Astrocyte (in vitro differentiated cells and primary cell): ENCODE results near the gene PYGO2. TPM values are rescaled to one million over a fixed set of nuclear protein-coding genes. Genes with fewer than 3 reads are reported as not detected.

Experiments
- DNase-seq: peaks from one replicate; pipeline ENCODE4 v3.0.0-alpha.2; 2010; ENCODE audit warnings: low read depth
- FAIRE-seq: peaks from 2 replicates; lab custom pipeline; 2011; peaks lifted over from hg19 to GRCh38; lab: Jason Lieb, UNC
- H2AFZ ChIP-seq: 2 replicates; pipeline ENCODE4 v1.6.0; 2012; ENCODE audit warnings: low read depth, low read length, inconsistent platforms
- H3K27ac ChIP-seq: 2 replicates; pipeline ENCODE4 v1.5.1; 2011; ENCODE audit warnings: low read depth, low read length, inconsistent platforms
- H3K27me3 ChIP-seq: 2 replicates; pipeline ENCODE4 v1.6.0; 2011; ENCODE audit warnings: low read length, inconsistent platforms; ENCODE audit not compliant: insufficient read depth
- H3K36me3 ChIP-seq: 2 replicates; pipeline ENCODE4 v1.5.1; 2011; ENCODE audit warnings: low read length, inconsistent platforms; ENCODE audit not compliant: insufficient read depth
- H3K4me1 ChIP-seq: 2 replicates; pipeline ENCODE4 v1.5.1; 2011; ENCODE audit warnings: low read length, inconsistent platforms; ENCODE audit not compliant: insufficient read depth
- H3K4me2 ChIP-seq: 2 replicates; pipeline ENCODE4 v1.6.0; 2012; ENCODE audit warnings: low read length, inconsistent platforms
- H3K4me3 ChIP-seq: 2 replicates; pipeline ENCODE4 v1.5.1; 2011; ENCODE audit warnings: low read depth, mild to moderate bottlenecking, low read length, inconsistent platforms; ENCODE audit not compliant: insufficient read depth
- H3K79me2 ChIP-seq: 2 replicates; pipeline ENCODE4 v1.6.0; 2012; ENCODE audit warnings: mild to moderate bottlenecking, low read length, inconsistent platforms; ENCODE audit not compliant: insufficient read depth
- H3K9ac ChIP-seq: 2 replicates; pipeline ENCODE4 v1.6.0; 2012; ENCODE audit warnings: mild to moderate bottlenecking, low read length, inconsistent platforms
- H3K9me3 ChIP-seq: 2 replicates; pipeline ENCODE4 v1.5.1; 2012; ENCODE audit warnings: low read depth, mild to moderate bottlenecking, low read length, inconsistent platforms; ENCODE audit not compliant: insufficient read depth
- H4K20me1 ChIP-seq: 2 replicates; pipeline ENCODE4 v1.6.0; 2012; ENCODE audit warnings: low read length, inconsistent platforms; ENCODE audit not compliant: insufficient read depth
- H3K27ac Mint-ChIP-seq: one replicate; pipeline ENCODE4 v1.8.0; 2021; ENCODE audit warnings: mild to moderate bottlenecking, mixed read lengths; ENCODE audit not compliant: unreplicated experiment
- H3K27me3 Mint-ChIP-seq: one replicate; pipeline ENCODE4 v1.8.0; 2021; ENCODE audit warnings: low read depth, mixed read lengths; ENCODE audit not compliant: unreplicated experiment
- H3K36me3 Mint-ChIP-seq: one replicate; pipeline ENCODE4 v1.8.0; 2021; ENCODE audit warnings: low read depth, mixed read lengths; ENCODE audit not compliant: unreplicated experiment
- H3K4me1 Mint-ChIP-seq: one replicate; pipeline ENCODE4 v1.8.0; 2021; ENCODE audit warnings: low read depth, mixed read lengths; ENCODE audit not compliant: unreplicated experiment
- H3K4me3 Mint-ChIP-seq: one replicate; pipeline ENCODE4 v1.8.0; 2021; ENCODE audit warnings: mild to moderate bottlenecking, moderate library complexity, mixed read lengths; ENCODE audit not compliant: unreplicated experiment
- H3K9me3 Mint-ChIP-seq: one replicate; pipeline ENCODE4 v1.8.0; 2021; ENCODE audit warnings: mild to moderate bottlenecking, mixed read lengths; ENCODE audit not compliant: unreplicated experiment
- EZH2 ChIP-seq: IDR thresholded peaks from 2 replicates; pipeline ENCODE4 v1.6.1; 2012; ENCODE audit warnings: mild to moderate bottlenecking, low read length, inconsistent platforms; ENCODE audit not compliant: insufficient read depth
- total RNA-seq: library from RNA; stranded (reverse); gene quantifications from 2 replicates; pipeline ENCODE4 v1.2.1, GENCODE V29; 2021
- TF ChIP-seq, protein P1 (sequence below): IDR thresholded peaks from 2 replicates; pipeline ENCODE4 v1.5.1; 2011; ENCODE audit warnings: low read depth, mild to moderate bottlenecking, inconsistent platforms, low read length, moderate library complexity; ENCODE audit not compliant: insufficient read depth

Gene PYGO2
- total RNA-seq, 1 donor from 2014 or later, result 21.8 TPM

DNA sequence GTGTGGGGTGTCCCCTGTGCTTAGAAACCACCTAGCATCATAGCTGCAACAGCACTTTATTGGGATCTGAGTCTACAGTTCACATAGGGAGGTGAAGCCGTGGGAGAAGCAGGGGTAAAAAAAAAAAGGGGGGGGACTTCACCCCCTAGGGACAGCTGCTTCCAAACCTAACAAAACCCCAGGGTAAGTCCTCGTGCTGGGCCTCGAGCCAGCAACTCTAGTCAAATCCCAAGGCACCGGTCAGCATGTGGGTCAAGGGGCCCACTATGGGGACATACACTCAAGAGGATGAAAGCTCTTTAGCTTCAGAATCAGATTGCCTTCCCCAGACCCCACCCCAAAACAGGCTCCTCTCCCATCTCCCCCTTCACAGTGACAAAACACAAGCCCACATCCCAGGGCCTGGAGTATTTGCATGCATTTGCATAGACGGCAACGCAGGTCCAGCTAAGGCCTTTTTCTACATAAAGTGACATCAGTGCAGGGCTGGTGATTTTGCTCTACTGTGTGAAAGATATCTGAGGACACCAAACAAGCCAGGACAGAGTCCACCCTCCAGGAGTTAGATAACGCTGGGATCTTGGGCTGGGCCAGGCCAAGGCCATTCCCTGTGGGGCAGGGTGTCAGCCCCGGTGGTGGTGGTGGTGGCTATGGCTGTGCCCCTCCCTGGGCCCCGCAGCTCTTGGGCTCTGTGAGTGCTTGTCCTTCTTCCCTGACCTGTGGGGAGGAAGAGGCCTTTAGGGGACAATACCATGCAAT, 17.0 kb downstream of the PYGO2 start:
- peak overlapping the region; percentile 15 for H3K27ac Mint-ChIP-seq
- H3K4me1 ChIP-seq, result no peaks in the 10 kb centered on the region
- TF ChIP-seq, protein P1, sequence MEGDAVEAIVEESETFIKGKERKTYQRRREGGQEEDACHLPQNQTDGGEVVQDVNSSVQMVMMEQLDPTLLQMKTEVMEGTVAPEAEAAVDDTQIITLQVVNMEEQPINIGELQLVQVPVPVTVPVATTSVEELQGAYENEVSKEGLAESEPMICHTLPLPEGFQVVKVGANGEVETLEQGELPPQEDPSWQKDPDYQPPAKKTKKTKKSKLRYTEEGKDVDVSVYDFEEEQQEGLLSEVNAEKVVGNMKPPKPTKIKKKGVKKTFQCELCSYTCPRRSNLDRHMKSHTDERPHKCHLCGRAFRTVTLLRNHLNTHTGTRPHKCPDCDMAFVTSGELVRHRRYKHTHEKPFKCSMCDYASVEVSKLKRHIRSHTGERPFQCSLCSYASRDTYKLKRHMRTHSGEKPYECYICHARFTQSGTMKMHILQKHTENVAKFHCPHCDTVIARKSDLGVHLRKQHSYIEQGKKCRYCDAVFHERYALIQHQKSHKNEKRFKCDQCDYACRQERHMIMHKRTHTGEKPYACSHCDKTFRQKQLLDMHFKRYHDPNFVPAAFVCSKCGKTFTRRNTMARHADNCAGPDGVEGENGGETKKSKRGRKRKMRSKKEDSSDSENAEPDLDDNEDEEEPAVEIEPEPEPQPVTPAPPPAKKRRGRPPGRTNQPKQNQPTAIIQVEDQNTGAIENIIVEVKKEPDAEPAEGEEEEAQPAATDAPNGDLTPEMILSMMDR, result no peak
- TF ChIP-seq EZH2, result no peak

DNA sequence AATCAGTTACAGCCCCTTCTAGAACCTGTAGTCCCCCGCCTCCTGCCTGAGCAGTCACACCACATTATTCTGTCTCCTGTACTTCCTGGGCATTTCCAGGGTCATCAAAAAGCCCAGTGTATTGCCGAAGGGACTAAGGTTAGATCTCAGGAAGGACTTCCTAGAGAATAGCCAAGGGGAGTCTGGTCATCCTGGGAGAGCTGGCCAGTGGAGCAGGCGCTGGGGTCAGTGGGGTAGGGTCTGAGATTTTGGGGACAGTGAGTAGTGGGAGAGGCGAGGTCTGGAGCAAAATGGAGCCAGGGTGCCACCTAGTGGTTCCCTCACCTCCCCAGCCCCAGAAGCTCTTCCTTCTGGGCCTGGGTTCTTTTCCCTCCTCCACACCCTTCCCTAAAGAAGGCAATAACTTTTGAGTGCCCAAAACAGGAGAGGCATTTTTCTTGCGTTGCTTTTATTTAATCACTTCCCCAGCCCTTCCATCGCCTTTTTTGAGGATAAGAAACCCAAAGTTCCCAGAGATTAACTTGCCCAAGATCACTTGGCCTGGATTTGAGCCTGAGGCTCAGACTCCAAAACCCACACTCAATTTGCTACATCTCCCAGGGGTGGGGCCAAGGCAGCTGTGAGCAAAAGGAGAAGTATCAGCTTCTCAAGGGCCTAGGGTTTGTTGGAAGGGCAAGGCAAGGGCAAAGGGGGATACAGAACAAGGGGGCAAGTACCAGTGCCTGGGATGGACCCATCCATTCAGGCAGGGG, 17.8 kb downstream of the PYGO2 start:
- peak overlapping the region; percentile 47 for H3K27ac Mint-ChIP-seq

More for the DNA sequence above, 17.0 kb downstream of the PYGO2 start:
- DNase-seq, result no peak
- Histone ChIP-seq H3K4me3 (no peak overlapping the region), H3K79me2 (no peaks in the 10 kb centered on the region), H3K9me3 (no peaks in the 10 kb centered on the region), H3K4me2 (no peak overlapping the region), H2AFZ (no peak overlapping the region), H3K27ac (no peak overlapping the region), H3K36me3 (no peaks in the 10 kb centered on the region), H3K27me3 (no peaks in the 10 kb centered on the region), H3K9ac (peak overlapping the region; percentile 18), H4K20me1 (peaks cover 9% of the 10 kb centered on the region)
- H3K9me3 Mint-ChIP-seq, result no peaks in the 10 kb centered on the region
- H3K36me3 Mint-ChIP-seq, result peaks cover 11% of the 10 kb centered on the region
- no peak for FAIRE-seq
- no peaks in the 10 kb centered on the region for H3K27me3 Mint-ChIP-seq
- H3K4me1 Mint-ChIP-seq, result peaks cover 23% of the 10 kb centered on the region
- H3K4me3 Mint-ChIP-seq, result no peak overlapping the region

More for the DNA sequence above, 17.8 kb downstream of the PYGO2 start:
- H3K9me3 ChIP-seq, result no peaks in the 10 kb centered on the region
- H3K36me3 Mint-ChIP-seq, result peaks cover 10% of the 10 kb centered on the region
- peak overlapping the region; percentile 18 for H3K9ac ChIP-seq
- H3K36me3 ChIP-seq, result no peaks in the 10 kb centered on the region
- no peaks in the 10 kb centered on the region for H3K27me3 ChIP-seq
- H3K4me2 ChIP-seq, result no peak overlapping the region
- no peak overlapping the region for H3K4me3 ChIP-seq
- H3K9me3 Mint-ChIP-seq, result no peaks in the 10 kb centered on the region
- H3K4me1 ChIP-seq, result no peaks in the 10 kb centered on the region
- DNase-seq (no peak), FAIRE-seq (no peak)
- H2AFZ ChIP-seq, result no peak overlapping the region
- H3K4me1 Mint-ChIP-seq, result peaks cover 23% of the 10 kb centered on the region
- H3K27me3 Mint-ChIP-seq, result no peaks in the 10 kb centered on the region
- no peak for TF ChIP-seq EZH2
- TF ChIP-seq, protein P1, result peak; percentile 65
- no peaks in the 10 kb centered on the region for H3K79me2 ChIP-seq
- no peak overlapping the region for H3K4me3 Mint-ChIP-seq
- peaks cover 8% of the 10 kb centered on the region for H4K20me1 ChIP-seq
- H3K27ac ChIP-seq, result no peak overlapping the region
